Heart right ventricle (tissue), 16 donors: ENCODE results near the gene PYGM. TPM values are rescaled to one million over a fixed set of nuclear protein-coding genes. Genes with fewer than 3 reads are reported as not detected.
A peak's percentile ranks its signal among the peaks of the same experiment; 100 is the strongest.

Experiments used
- ATAC-seq, 8 donors: fragments of 200-7000 bp; cut with Tn5 transposase; one replicate each; pipeline ENCODE4 v1.9.1; 2020; ENCODE audit warnings: mild to moderate bottlenecking in 8 of 8, moderate library complexity in 8 of 8, moderate number of reproducible peaks in 1 of 8
- DNase-seq, 2 donors: peaks; one replicate each; pipeline ENCODE4 v3.0.0-alpha.2; 2020
- H3K27ac ChIP-seq, 10 donors: fragments of 200-600 bp; sonication (generic) in 2 of 10; one replicate each; pipeline versions ENCODE4 v1.5.0 to v1.8.0; 2020 to 2022; ENCODE audit warnings: mild to moderate bottlenecking in 3 of 10
- H3K27me3 ChIP-seq, 7 donors: fragments of 200-600 bp; one replicate each; pipeline ENCODE4 v1.8.0; 2021 to 2022; ENCODE audit warnings: mild to moderate bottlenecking in 2 of 7
- H3K36me3 ChIP-seq, 9 donors: fragments of 200-600 bp; sonication (generic) in 1 of 9; one replicate each; pipeline versions ENCODE4 v1.5.0 to v1.8.0; 2020 to 2022; ENCODE audit warnings: mild to moderate bottlenecking in 2 of 9
- H3K4me1 ChIP-seq, 9 donors: fragments of 200-600 bp; sonication (generic) in 1 of 9; one replicate each; pipeline versions ENCODE4 v1.5.0 to v1.8.0; 2020 to 2022; ENCODE audit warnings: mild to moderate bottlenecking in 4 of 9
- H3K4me3 ChIP-seq, 10 donors: fragments of 200-600 bp; sonication (generic) in 2 of 10; one replicate each; pipeline versions ENCODE4 v1.5.0 to v1.8.0; 2020 to 2022; ENCODE audit warnings: mild to moderate bottlenecking in 7 of 10, moderate library complexity in 2 of 10
- H3K9me3 ChIP-seq, 11 donors: fragments of 200-600 bp in 10 of 11; sonication (generic) in 2 of 11; one replicate each; pipeline versions ENCODE4 v1.5.0 to v1.8.0; 2013 to 2022; ENCODE audit warnings: mild to moderate bottlenecking in 2 of 11, control low read depth in 1 of 11, moderate library complexity in 1 of 11
- CTCF ChIP-seq, 9 donors: fragments of 200-600 bp; sonication (generic) in 2 of 9; IDR thresholded peaks; one replicate each; pipeline versions ENCODE4 v1.5.0 to v1.8.0; 2021 to 2022; ENCODE audit warnings: antibody characterized with exemption in 9 of 9, mild to moderate bottlenecking in 5 of 9, moderate library complexity in 1 of 9
- WGBS, 2 donors: extraction: QIAGEN DNeasy Blood & Tissue Kit; methylation state at CpG; one replicate each; pipeline ENCODE4 v1.1.7; 2013; ENCODE audit warnings: inconsistent platforms in 1 of 2; 5-methylcytosine and 5-hydroxymethylcytosine counted together
- intact Hi-C, 10 donors: fragments of 100-400 bp; cut with DNase I; formaldehyde crosslinking; loops; one replicate each; pipeline versions ENCODE4 v1.11.1 to v1.14.2; 2022
- polyA plus RNA-seq, 2 donors: library from polyadenylated mRNA; stranded (reverse); fragments of 200-250 nt; gene quantifications; one replicate each; pipeline ENCODE4 v1.2.3, GENCODE V29; 2013
- total RNA-seq, 10 donors: library from RNA; stranded (reverse); fragmentation: NEBNext Ultra II Directional in 3 of 10; extraction: Animal tissue kit (Norgen Biotek cat#: 25700) in 3 of 10; gene quantifications; one replicate each; pipeline versions ENCODE4 v1.2.1 to v1.2.4, GENCODE V29; 2021 to 2023
- donor health status: Arrhythmogenic right ventricular cardiomyopathy.
- donor health status: ischemic (EF 13 %, LVEDD 7.1; RV severe dilation, severe dysfunction).
- donor health status: healthy with polysubstance abuse.
- donor health status: DM: no; HTN: yes; CAD: no.
- donor health status: DM: no; HTN: no; CAD: no.
- donor health status: ischemic (EF 25% LVEDD 6.9; RV normal size, moderate dysfunction).
- donor health status: ischemic (EF 25% LVEDD 5.7; RV mildly dilated, moderate dysfunction).
- donor health status: healthy.
- donor health status: DM: yes; HTN: yes; CAD: no.
- donor health status: Ischemic cardiomyopathy.
- donor health status: ischemic (EF 35%, LVEDD 5.7; RV mildly dilated, moderate dysfunction).
- donor health status: nonischemic (EF 11% LVEDD 7.7; RV severe dilation, severe dysfunction).
- donor health status: DM: yes; HTN: yes; CAD: no.
- donor health status: PGD.
- donor health status: ischemic (EF 29% LVEDD 5.4; RV normal size, mild dysfunction).
- donor health status: nonischemic (EF 23%, LVEDD 6.1; RV moderate dilation, normal function).

Gene PYGM
- total and polyA plus RNA-seq, 12 donors: 11.3 to 249 (median 115) TPM

- Histone ChIP-seq H3K36me3 (peaks cover 0 to 18% (median 0%) of the 10 kb centered on the region in 9 donors), H3K27me3 (peaks cover 0 to 37% (median 31%) of the 10 kb centered on the region in 7 donors), H3K4me3 (peak overlapping the region in 1 of 10 donors; percentile 100), H3K27ac (no peak overlapping the region), H3K9me3 (no peaks in the 10 kb centered on the region), H3K4me1 (peaks cover 0 to 8% (median 5%) of the 10 kb centered on the region in 9 donors)
- WGBS, 2 donors: 61 to 70% methylated on average over 9 of the region's 9 CpGs
- ATAC-seq: no peak
- no peak for TF ChIP-seq CTCF (IDR thresholded peaks at IDR 0.05)
- no peak for DNase-seq
- intact Hi-C loops: loop anchor here in 6 of 10 donors (1.0 to 5.0 kb wide), 3 partner anchors 35 to 172 kb away; no protein-coding TSS in a partner anchor
These were observed 35.6 kb downstream of the PYGM start for GRCh38 chr11:64723907-64724862.

- no peaks in the 10 kb centered on the region for H3K9me3 ChIP-seq
- peak within 1 kb of the TSS; percentile 67 to 100 (median 89) for H3K4me3 ChIP-seq
- intact Hi-C loops: loop anchor here in 5 of 10 donors (1.0 to 5.0 kb wide), 3 partner anchors 35 to 171 kb away; no protein-coding TSS in a partner anchor
- peaks cover 0 to 8% (median 5%) of the 10 kb centered on the region in 9 donors for H3K4me1 ChIP-seq
- peaks cover 0 to 46% (median 40%) of the 10 kb centered on the region in 7 donors for H3K27me3 ChIP-seq
- peaks cover 0 to 10% (median 0%) of the 10 kb centered on the region in 9 donors for H3K36me3 ChIP-seq
- peak; percentile 82 to 88 for DNase-seq
- peak within 1 kb of the TSS in 6 of 10 donors; percentile 34 to 87 (median 66) for H3K27ac ChIP-seq
- 3 to 6% methylated on average over 28 to 65 of the region's 66 CpGs for WGBS, 2 donors
- peak; percentile 95 to 99 (median 98) for TF ChIP-seq CTCF (IDR thresholded peaks at IDR 0.05)
- peak; percentile 95 to 98 (median 97) for ATAC-seq
These were observed 36.5 kb downstream of the PYGM start, which contains the start of gene NRXN2 for GRCh38 chr11:64723117-64723906. NRXN2 (minus strand) TSS chr11:64723197; CDS start chr11:64713699, 9,498 bp downstream.

- DNase-seq: no peak
- Histone ChIP-seq H3K36me3 (peaks cover 0 to 5% (median 0%) of the 10 kb centered on the region in 9 donors), H3K4me3 (peak overlapping the region in 1 of 10 donors; percentile 90), H3K4me1 (peaks cover 0 to 8% (median 5%) of the 10 kb centered on the region in 9 donors), H3K9me3 (no peaks in the 10 kb centered on the region), H3K27me3 (peaks cover 3 to 55% (median 49%) of the 10 kb centered on the region in 7 donors), H3K27ac (no peak overlapping the region)
- intact Hi-C loops: loop anchor here in 5 of 10 donors (1.0 to 5.0 kb wide), 3 partner anchors 34 to 170 kb away; no protein-coding TSS in a partner anchor
- no peak for TF ChIP-seq CTCF (IDR thresholded peaks at IDR 0.05)
- 8 to 9% methylated on average over 23 to 36 of the region's 36 CpGs for WGBS, 2 donors
- ATAC-seq: no peak
These were observed 37.4 kb downstream of the PYGM start for GRCh38 chr11:64722141-64723065.
